ENCODE results near the gene FPR1.

The FPR1 gene

DNA sequence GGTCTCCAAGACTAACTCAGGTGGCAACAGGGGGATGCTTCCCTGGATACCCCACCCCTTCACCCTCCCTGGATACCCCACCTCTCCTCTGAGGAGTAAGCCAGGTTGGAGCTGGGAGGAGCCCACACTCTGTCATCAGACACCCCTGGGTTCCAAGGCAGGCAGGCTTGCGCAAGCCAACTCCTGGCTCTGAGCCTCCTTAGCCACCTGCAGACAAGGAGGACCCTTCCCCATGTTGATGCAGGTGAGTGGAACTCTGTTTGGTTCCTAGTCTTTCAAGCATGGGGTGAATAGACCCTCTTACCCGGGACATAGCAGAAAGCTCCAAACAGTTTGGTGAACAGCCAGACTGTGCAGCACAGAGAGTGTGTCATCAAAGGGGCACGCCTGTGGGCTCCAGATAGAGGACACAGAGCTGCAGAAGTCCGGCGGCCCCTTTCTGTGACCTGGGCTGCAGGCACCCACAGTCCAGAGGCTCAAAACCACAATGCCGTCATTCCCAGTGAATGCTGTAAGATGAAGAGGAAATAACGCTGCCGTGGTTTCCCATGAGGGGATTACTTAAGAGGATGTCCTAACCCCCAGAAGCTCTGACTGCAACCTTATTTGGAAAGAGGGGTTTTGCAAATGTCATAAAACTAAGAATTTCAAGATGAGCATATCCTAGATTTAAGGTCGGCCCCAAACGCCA, 15.8 kb downstream of the FPR1 start:
- DNase-seq: peak; percentile 82

- DNase-seq: no peak
These were observed 17.7 kb downstream of the FPR1 start for GRCh38 chr19:51733742-51734522.

- DNase-seq: no peak
These were observed 21.9 kb downstream of the FPR1 start for GRCh38 chr19:51729781-51730180.

DNA sequence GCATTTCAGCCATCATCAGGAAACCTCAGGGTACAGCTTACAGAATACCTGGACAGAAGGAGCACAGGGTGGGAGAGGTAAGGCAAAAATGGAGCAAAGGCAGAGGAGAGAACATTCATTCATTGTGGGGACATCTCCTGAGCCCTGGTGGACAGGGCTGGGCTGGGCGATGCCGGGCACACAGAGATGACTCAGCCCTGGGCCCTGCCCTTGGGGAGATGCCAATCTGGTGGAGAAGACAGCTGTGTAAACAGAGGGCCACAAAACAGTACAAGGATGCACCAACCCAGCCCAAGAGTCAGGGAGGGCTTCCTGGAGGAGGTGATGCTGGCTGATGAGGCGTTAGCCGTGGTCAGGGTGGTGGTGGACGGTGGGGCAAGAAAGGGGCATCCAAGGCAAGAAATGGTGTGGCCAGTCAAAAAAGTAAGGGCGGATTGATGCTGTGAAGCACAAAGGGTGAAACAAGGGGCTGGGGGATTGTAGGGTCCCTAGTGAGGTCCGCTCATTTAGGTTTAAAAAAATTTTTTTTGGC, 24.3 kb downstream of the FPR1 start:
- DNase-seq: no peak

DNA sequence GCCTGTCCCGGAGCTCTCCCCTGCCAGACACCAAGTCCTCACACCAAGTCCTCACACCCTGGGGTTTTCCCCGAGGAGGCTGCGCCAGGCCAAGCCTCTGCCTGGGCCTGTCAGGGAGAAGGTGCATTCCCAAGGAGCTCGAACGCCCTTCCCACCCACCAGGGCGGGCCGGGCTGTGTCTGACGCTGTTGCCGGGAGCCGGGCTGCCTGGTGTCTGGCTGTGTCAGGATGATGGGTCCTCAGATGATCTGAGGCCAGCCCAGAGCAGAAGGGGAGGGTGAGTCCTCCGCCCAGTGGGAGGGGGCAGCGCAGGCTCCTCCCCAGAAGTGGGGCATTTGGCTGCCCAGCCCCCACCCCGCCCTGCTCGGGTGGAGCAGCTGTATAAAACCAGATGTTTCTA, 25.6 kb downstream of the FPR1 start:
- DNase-seq: no peak

DNA sequence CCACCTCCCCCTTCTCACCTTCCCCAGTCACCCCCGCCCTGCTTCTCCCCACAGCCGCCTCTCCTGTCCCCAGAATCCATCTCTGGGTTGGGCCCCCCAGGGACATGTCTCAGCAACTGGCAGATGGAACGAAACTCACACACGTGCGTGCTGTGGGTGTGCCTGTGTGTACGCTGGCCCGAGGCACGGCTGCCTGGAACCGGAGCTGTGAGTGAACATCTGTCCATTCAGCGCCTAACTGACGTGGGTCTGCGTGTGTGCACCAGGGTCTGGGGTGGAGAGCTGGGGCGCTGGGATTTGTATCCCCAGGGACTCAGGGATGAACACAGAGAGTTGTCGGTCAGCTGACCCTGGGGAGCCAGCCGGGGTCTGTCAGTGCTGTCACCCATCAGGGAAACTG, 27.1 kb downstream of the FPR1 start:
- DNase-seq: no peak

- DNase-seq: no peak
These were observed 29.2 kb downstream of the FPR1 start for GRCh38 chr19:51722492-51722891.

- no peak for DNase-seq
These were observed 29.8 kb downstream of the FPR1 start for GRCh38 chr19:51721905-51722304.

DNA sequence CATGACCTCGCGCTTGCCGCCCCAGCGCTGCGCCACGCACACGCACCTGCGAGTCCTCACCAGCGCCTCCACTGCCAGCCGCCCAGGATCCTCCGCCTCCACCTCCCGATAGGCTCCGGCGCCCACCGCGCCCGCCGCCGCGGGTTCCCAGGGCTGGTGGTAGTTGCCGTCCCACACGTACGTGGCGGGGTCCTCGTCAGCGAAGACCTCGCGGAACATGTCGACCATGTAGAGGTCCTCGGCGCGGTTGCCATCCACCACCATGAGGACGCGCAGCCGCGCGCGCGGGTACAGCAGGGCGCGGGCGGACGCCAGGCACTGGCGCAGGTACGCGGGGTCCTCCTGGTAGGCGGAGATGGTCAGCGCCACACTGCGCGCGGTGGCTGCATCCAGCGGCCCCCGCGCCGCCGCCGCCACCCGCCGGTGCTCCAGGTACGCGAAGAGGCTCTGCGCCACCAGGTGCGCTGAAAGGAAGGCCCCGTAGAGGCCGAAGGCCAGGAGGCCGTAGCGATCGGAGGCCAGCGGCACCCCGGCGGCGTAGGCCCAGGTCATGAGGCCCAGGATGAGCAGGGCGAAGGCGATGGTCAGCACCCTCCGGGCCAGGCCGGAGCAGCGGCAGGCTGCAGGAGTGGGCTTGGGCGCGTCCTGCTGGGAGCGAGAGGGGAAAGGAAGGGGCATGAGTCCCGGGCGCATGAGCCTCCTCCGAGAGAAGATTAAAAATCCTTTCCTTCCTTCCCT, 32.3 kb downstream of the FPR1 start:
- no peak for DNase-seq

- DNase-seq: no peak
These were observed 34.8 kb downstream of the FPR1 start for GRCh38 chr19:51716925-51717324.

- no peak for DNase-seq
These were observed 35.8 kb downstream of the FPR1 start for GRCh38 chr19:51715850-51716249.

- DNase-seq: peak; percentile 10
These were observed 36.8 kb downstream of the FPR1 start for GRCh38 chr19:51714848-51715247.

DNA sequence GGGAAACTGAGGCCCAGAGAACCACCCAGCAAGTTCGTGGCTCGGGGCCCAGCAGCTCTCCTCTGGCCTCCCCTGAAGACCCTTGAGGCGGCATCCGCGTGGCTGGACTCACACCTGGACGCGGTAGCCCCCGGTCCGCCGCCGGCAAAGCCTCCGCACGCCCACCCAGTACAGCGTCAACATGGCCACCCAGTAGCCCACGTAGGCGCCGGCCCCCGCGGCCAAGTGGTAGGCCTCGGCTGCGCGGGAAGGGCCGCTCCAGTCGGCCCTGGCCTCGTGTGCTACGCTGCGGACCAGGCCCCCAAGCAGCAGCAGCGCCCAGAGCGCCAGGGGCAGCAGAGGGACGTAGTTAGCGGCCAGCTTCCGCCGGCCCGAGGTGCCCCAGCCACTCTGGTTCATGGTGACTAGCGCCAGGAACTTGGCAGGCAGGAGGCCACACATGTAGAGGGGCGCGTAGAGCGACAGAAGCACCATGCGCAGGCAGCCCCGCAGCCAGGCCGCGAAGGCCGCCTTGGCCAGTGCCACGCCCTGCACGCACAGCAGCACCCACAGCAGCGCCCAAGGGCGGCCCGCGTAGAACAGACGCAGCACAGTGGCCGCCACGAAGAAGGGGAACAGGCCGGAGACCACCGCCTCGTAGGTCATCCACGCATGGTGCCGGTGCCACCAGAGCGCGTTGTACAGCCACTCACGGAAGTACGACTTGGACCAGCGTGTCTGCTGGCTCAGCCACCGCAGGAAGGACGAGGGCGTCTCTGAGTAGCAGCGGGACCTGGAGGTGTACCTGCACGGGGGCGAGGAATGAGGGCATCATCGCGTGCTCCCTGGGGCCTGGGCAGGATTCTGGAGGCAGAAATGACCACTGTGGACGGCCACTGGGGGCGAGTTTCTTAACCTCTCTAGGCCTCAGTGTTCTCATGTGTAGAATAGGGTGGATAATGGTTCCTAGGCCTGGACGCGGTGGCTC, 38.1 kb downstream of the FPR1 start:
- no peak for DNase-seq

GRCh38 chr19:51712461-51713081, 39.1 kb downstream of the FPR1 start:
- peak; percentile 42 for DNase-seq

- no peak for DNase-seq
These were observed 40.0 kb downstream of the FPR1 start for GRCh38 chr19:51711702-51712101.

DNA sequence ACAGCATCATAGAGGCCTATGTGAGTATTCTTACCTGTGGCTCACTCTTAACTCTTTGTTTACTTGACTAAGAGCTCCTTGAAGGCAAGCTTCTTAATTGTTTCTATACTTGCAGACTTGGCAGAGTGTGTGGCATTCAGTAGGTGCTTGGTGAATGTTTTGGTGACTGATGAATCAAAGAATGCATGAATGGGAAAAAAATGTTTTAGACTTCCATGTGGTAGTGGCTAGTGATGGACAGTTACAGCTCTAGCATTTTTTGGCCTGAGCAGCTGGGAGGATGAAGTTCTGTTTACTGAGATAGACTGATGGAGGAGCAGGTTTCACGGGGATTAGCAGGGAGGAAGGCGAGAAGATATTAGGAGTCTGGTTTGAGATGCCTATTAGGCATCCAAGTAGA, 41.5 kb downstream of the FPR1 start:
- no peak for DNase-seq

DNA sequence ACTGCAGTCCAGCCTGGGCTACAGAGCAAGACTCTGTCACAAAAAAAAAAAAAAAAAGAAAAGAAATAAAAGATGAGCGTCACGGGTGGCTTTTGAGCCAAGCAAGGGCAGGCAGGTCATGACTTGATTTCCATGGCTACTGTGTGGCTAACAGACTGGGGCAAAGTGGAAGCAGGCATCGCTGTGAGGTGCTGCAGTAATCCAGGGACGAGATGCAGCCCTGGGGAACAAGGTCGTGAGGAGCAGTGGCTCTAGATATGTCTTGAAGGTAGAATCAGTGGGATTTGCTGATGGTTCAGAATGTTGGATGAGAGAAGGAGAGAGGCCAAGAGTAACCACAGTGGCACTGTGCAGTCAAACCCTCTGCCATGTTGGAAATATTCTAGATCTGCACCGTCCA, 42.1 kb downstream of the FPR1 start:
- DNase-seq: no peak

GRCh38 chr19:51708811-51709210, 42.9 kb downstream of the FPR1 start:
- no peak for DNase-seq

- DNase-seq: no peak
These were observed 44.8 kb downstream of the FPR1 start for GRCh38 chr19:51706885-51707284.

DNA sequence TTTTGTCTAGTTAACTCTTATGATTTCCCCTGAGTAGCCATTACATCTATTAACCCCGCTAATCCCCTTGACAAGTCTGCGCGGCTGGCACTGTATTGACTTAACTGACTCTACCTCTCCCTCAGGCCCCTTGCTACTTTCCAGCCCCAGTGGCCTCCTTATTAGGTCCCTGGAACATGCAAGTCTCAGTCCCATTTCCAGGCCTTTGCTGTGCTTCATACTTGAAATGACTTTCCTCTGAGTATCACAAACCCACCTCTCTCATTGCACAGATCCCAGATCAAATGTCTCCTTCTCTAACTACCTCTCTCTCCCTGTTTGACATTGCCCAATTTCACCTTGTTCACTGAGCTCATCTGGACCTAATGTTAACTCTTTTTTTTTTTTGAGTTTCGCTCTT, 45.4 kb downstream of the FPR1 start:
- DNase-seq: no peak

GRCh38 chr19:51704626-51705025, 47.1 kb downstream of the FPR1 start:
- DNase-seq: no peak
